Spleen (tissue), 11 donors: ENCODE data around the gene IFNA17. TPM values are rescaled to one million over a fixed set of nuclear protein-coding genes. Genes with fewer than 3 reads are reported as not detected.
"Not testable (repeated sequence)": the region's sequence is repeated elsewhere in the genome, so short reads cannot be mapped to it uniquely, and the experiment has no call there.

ENCODE experiments used
- DNase-seq: peaks from one replicate; pipeline ENCODE4 v3.0.0-alpha.2; 2020
- H3K27ac ChIP-seq, 8 donors: fragments of 200-600 bp; sonication (generic) in 7 of 8; 1 replicate in 4 of 8; 2 replicates in 4 of 8; pipeline versions ENCODE4 v1.5.0 to v1.8.0; 2016 to 2021; ENCODE audit warnings: inconsistent platforms in 4 of 8, mild to moderate bottlenecking in 4 of 8, moderate library complexity in 1 of 8
- H3K27me3 ChIP-seq, 7 donors: fragments of 200-600 bp; sonication (generic) in 6 of 7; replicated peaks in 1 of 7; 1 replicate in 4 of 7; 2 replicates in 3 of 7; pipeline versions ENCODE4 v1.5.0 to v1.8.0; 2016 to 2021; ENCODE audit warnings: inconsistent platforms in 3 of 7, mild to moderate bottlenecking in 1 of 7
- H3K36me3 ChIP-seq, 6 donors: fragments of 200-600 bp; sonication (generic) in 5 of 6; 1 replicate in 4 of 6; 2 replicates in 2 of 6; pipeline versions ENCODE4 v1.5.0 to v1.8.0; 2016 to 2021; ENCODE audit warnings: inconsistent platforms in 2 of 6
- H3K4me1 ChIP-seq, 6 donors: fragments of 200-600 bp; sonication (generic) in 5 of 6; 1 replicate in 3 of 6; 2 replicates in 3 of 6; pipeline versions ENCODE4 v1.5.0 to v1.8.0; 2016 to 2021; ENCODE audit warnings: inconsistent platforms in 3 of 6
- H3K4me3 ChIP-seq, 8 donors: fragments of 200-600 bp; sonication (generic) in 7 of 8; 1 replicate in 4 of 8; 2 replicates in 4 of 8; pipeline versions ENCODE4 v1.5.0 to v1.8.0; 2016 to 2021; ENCODE audit warnings: inconsistent platforms in 4 of 8, mild to moderate bottlenecking in 4 of 8, moderate library complexity in 2 of 8
- H3K9me3 ChIP-seq, 8 donors: fragments of 200-600 bp; sonication (generic) in 7 of 8; 1 replicate in 4 of 8; 2 replicates in 4 of 8; pipeline versions ENCODE4 v1.5.0 to v1.8.0; 2016 to 2021; ENCODE audit warnings: inconsistent platforms in 4 of 8
- CTCF ChIP-seq, 11 experiments: fragments of 200-600 bp in 7 of 11; fragments of 450-650 bp in 4 of 11; sonication (generic) in 4 of 11; IDR thresholded peaks in 8 of 11; conservative IDR thresholded peaks in 3 of 11; 1 replicate in 7 of 11; 2 replicates in 4 of 11; pipeline versions ENCODE4 v1.4.0 to v1.8.0; 2016 to 2021; ENCODE audit warnings: antibody characterized with exemption in 11 of 11, inconsistent platforms in 4 of 11, mild to moderate bottlenecking in 1 of 11
- POLR2A ChIP-seq, 3 donors: fragments of 450-650 bp; IDR thresholded peaks; one replicate each; pipeline ENCODE4 v1.5.1; 2017; ENCODE audit warnings: antibody characterized with exemption in 3 of 3, mild to moderate bottlenecking in 1 of 3
- POLR2AphosphoS5 ChIP-seq, 3 donors: sonication (generic); formaldehyde crosslinking; IDR thresholded peaks; one replicate each; pipeline ENCODE4 v1.5.1; 2017; ENCODE audit warnings: antibody characterized with exemption in 3 of 3
- WGBS, 5 donors: extraction: QIAGEN DNeasy Blood & Tissue Kit in 3 of 5; methylation state at CpG; one replicate each; pipeline versions ENCODE4 v1.1.5 to v1.1.7; 2013 to 2018; 5-methylcytosine and 5-hydroxymethylcytosine counted together
- intact Hi-C: fragments of 100-400 bp; cut with DNase I; formaldehyde crosslinking; loops from one replicate; pipeline ENCODE4 v1.15.0; 2023; ENCODE audit warnings: low total_unique reads
- polyA plus RNA-seq, 3 donors: library from polyadenylated mRNA; stranded (reverse); fragments of 200-250 nt; gene quantifications; one replicate each; pipeline ENCODE4 v1.2.1, GENCODE V29; 2013
- total RNA-seq, 7 donors: library from RNA; depleted of rRNA in 3 of 7; stranded (reverse); fragments of >200 nt in 3 of 7; fragmentation: NEBNext Ultra II Directional in 4 of 7; extraction: Animal tissue kit (Norgen Biotek cat#: 25700) in 4 of 7; gene quantifications; one replicate each; pipeline versions ENCODE4 v1.1.0 to v1.2.1, GENCODE V29; 2016 to 2021
- donor health status: healthy with polysubstance abuse.
- donor health status: DM: no; HTN: no; CAD: no; lungs with moderate emphysema.
- donor health status: DM: no; HTN: no; CAD: no.
- donor health status: Bipolar disorder and iron deficiency.
- donor health status: healthy.
- donor health status: DM: no; HTN: no; CAD: no.
- donor health status: DM: yes; HTN: yes; CAD: no.

IFNA17 gene
- total and polyA plus RNA-seq, 10 donors, result not detected

GRCh38 chr9:21210311-21210710 is 17.7 kb downstream of the IFNA17 start:
- H3K27ac ChIP-seq, result no peak overlapping the region
- no peak overlapping the region for H3K4me3 ChIP-seq
- no peaks in the 10 kb centered on the region for H3K4me1 ChIP-seq
- no peaks in the 10 kb centered on the region for H3K36me3 ChIP-seq
- no peak for TF ChIP-seq POLR2AphosphoS5 (IDR thresholded peaks at IDR 0.05)
- no peak for TF ChIP-seq POLR2A (IDR thresholded peaks at IDR 0.05)
- no peak for TF ChIP-seq CTCF (IDR thresholded peaks at IDR 0.05 in 8 of 11, conservative IDR thresholded peaks at IDR 0.05 in 3 of 11)
- no peaks in the 10 kb centered on the region for H3K27me3 ChIP-seq
- DNase-seq, result no peak
- H3K9me3 ChIP-seq, result no peaks in the 10 kb centered on the region
- WGBS, 5 donors, result 87 to 95% (median 92%) methylated on average over 6 to 7 of the region's 7 CpGs
- intact Hi-C loops, result no loop called here

GRCh38 chr9:21207043-21207442 is 21.0 kb downstream of the IFNA17 start, which contains the start of gene IFNA10:
Gene IFNA10, minus strand, starts transcription at chr9:21207143. Its CDS starts 46 bp downstream, at chr9:21207097.
- H3K4me3 ChIP-seq, DNase-seq, H3K27me3 ChIP-seq, H3K4me1 ChIP-seq, H3K9me3 ChIP-seq, H3K36me3 ChIP-seq, H3K27ac ChIP-seq, intact Hi-C loops: not testable (repeated sequence)
- WGBS, 5 donors, result 80 to 95% (median 91%) methylated on average over 3 of the region's 3 CpGs

- Histone ChIP-seq H3K4me3 (no peak overlapping the region), H3K27ac (no peak overlapping the region), H3K36me3 (no peaks in the 10 kb centered on the region), H3K4me1 (no peaks in the 10 kb centered on the region), H3K27me3 (no peaks in the 10 kb centered on the region), H3K9me3 (peaks cover 0 to 4% (median 0%) of the 10 kb centered on the region in 8 donors)
- intact Hi-C loops, result no loop called here
- no peak for TF ChIP-seq CTCF (IDR thresholded peaks at IDR 0.05 in 8 of 11, conservative IDR thresholded peaks at IDR 0.05 in 3 of 11)
- TF ChIP-seq POLR2AphosphoS5 (IDR thresholded peaks at IDR 0.05), result no peak
- TF ChIP-seq POLR2A (IDR thresholded peaks at IDR 0.05), result no peak
- DNase-seq, result no peak
These were observed 22.8 kb downstream of the IFNA17 start for GRCh38 chr9:21205204-21205603.

- intact Hi-C loops, H3K36me3 ChIP-seq, H3K9me3 ChIP-seq, H3K27ac ChIP-seq, DNase-seq, H3K27me3 ChIP-seq, H3K4me1 ChIP-seq, H3K4me3 ChIP-seq: not testable (repeated sequence)
- WGBS, 5 donors, result 63 to 81% (median 73%) methylated on average over 4 of the region's 4 CpGs
These were observed 25.9 kb downstream of the IFNA17 start, which contains the start of gene IFNA7 for GRCh38 chr9:21202105-21202504. Gene IFNA7, minus strand, starts transcription at chr9:21202205. Its CDS starts 40 bp downstream, at chr9:21202165.

GRCh38 chr9:21194867-21195776 is 32.9 kb downstream of the IFNA17 start:
- H3K36me3 ChIP-seq, DNase-seq, H3K4me1 ChIP-seq, H3K4me3 ChIP-seq, H3K27me3 ChIP-seq, H3K9me3 ChIP-seq, H3K27ac ChIP-seq, intact Hi-C loops: not testable (repeated sequence)
- peak in 10 of 11 experiments; percentile 30 to 77 (median 55) for TF ChIP-seq CTCF (IDR thresholded peaks at IDR 0.05 in 8 of 11, conservative IDR thresholded peaks at IDR 0.05 in 3 of 11)
- 31 to 38% (median 33%) methylated on average over 6 of the region's 6 CpGs for WGBS, 5 donors

GRCh38 chr9:21187487-21187886 is 40.5 kb downstream of the IFNA17 start, which contains the start of gene IFNA4:
Gene IFNA4, minus strand, starts transcription at chr9:21187587. Its CDS starts 56 bp downstream, at chr9:21187531.
- H3K27me3 ChIP-seq, H3K9me3 ChIP-seq, H3K4me1 ChIP-seq, H3K27ac ChIP-seq, H3K36me3 ChIP-seq, H3K4me3 ChIP-seq, intact Hi-C loops, DNase-seq: not testable (repeated sequence)
- 85 to 93% (median 89%) methylated on average over 3 of the region's 3 CpGs for WGBS, 5 donors
